ENCODE data around the gene BHLHE23.

DNA sequence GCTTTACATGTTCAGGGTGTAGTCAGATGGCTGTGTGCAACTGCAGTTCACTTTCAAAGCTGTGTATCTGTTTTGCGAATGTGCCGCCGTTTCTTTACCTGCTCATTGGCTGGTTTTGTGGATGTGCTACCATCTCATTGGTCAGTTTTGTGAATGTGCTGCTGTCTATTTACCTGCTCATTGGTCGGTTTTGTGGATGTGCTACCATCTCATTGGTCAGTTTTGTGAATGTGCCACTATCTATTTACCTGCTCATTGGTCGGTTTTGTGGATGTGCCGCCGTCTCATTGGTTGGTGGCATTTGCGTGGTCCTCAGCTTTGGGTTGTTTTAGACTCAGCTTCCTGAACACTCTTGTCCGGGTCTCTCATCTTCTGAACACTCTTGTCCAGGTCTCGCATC, 40.5 kb upstream of the BHLHE23 start:
- TF ChIP-seq, protein P1, sequence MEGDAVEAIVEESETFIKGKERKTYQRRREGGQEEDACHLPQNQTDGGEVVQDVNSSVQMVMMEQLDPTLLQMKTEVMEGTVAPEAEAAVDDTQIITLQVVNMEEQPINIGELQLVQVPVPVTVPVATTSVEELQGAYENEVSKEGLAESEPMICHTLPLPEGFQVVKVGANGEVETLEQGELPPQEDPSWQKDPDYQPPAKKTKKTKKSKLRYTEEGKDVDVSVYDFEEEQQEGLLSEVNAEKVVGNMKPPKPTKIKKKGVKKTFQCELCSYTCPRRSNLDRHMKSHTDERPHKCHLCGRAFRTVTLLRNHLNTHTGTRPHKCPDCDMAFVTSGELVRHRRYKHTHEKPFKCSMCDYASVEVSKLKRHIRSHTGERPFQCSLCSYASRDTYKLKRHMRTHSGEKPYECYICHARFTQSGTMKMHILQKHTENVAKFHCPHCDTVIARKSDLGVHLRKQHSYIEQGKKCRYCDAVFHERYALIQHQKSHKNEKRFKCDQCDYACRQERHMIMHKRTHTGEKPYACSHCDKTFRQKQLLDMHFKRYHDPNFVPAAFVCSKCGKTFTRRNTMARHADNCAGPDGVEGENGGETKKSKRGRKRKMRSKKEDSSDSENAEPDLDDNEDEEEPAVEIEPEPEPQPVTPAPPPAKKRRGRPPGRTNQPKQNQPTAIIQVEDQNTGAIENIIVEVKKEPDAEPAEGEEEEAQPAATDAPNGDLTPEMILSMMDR (conservative IDR thresholded peaks at IDR 0.05 in 1 of 2, IDR thresholded peaks at IDR 0.05 in 1 of 2; ENCODE audit: low read depth in 1 of 2, low read length in 2 of 2) = no peak
- no peak for TF ChIP-seq EZH2 (IDR thresholded peaks at IDR 0.05; ENCODE audit: low read length, missing control alignments)
